ENCODE measurements around the gene CPVL. TPM values are rescaled to one million over a fixed set of nuclear protein-coding genes. Genes with fewer than 3 reads are reported as not detected.

CPVL gene
- polyA plus RNA-seq, 3 donors from 2014 or later = 4.3 to 60.4 (median 35.4) TPM

DNA sequence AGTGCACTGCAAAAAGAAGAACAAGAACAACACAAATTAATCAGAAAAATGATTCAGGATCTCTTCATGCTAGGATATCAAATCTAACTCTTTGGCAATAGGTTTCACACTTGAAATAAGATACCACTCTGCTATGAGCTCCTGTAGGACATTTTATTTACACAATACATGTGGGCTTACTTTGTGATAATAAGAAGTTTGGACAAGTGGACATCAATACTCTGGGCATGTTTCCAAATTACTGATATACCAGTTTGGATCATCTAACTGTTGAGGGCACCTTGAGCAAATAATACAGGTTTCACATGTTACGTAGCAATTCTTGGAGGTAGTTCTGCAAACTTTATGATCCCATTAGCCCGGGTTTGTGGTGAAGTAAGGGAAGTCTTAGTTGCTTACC, 59.8 kb downstream of the CPVL start:
- Mint-ChIP-seq H3K27ac (no peak overlapping the region), H3K4me1 (peaks cover 23 to 27% of the 10 kb centered on the region in 2 donors), H3K27me3 (ENCODE audit: low read depth in 3 of 3) (no peaks in the 10 kb centered on the region), H3K36me3 (no peaks in the 10 kb centered on the region), H3K4me3 (no peak overlapping the region), H3K9me3 (no peaks in the 10 kb centered on the region)
- DNase-seq = no peak

DNA sequence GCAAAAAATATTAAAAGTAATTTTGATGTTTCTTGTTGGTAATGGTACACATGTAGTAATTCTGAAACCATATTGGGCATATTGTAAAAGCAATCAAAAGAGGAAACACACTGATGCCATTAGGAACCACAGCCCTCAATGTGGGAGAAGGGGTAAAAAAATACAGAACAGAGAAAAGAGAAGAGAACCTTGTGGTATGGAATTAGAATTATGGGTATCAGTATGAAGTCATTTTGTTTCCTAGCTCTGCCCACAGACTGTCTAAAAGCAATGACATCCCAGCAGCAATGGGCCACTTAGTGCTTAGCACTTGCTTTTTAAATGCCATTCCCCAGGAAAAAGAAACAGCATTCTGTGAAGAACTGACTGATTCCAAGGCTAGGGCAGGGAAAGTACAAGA, 61.5 kb downstream of the CPVL start:
- no peaks in the 10 kb centered on the region for H3K36me3 Mint-ChIP-seq
- H3K9me3 Mint-ChIP-seq = no peaks in the 10 kb centered on the region
- no peak overlapping the region for H3K4me3 Mint-ChIP-seq
- H3K4me1 Mint-ChIP-seq = peaks cover 10 to 13% of the 10 kb centered on the region in 2 donors
- no peak for DNase-seq
- H3K27ac Mint-ChIP-seq = no peak overlapping the region
- H3K27me3 Mint-ChIP-seq (ENCODE audit: low read depth in 3 of 3) = peaks cover 0 to 3% (median 2%) of the 10 kb centered on the region in 3 donors

DNA sequence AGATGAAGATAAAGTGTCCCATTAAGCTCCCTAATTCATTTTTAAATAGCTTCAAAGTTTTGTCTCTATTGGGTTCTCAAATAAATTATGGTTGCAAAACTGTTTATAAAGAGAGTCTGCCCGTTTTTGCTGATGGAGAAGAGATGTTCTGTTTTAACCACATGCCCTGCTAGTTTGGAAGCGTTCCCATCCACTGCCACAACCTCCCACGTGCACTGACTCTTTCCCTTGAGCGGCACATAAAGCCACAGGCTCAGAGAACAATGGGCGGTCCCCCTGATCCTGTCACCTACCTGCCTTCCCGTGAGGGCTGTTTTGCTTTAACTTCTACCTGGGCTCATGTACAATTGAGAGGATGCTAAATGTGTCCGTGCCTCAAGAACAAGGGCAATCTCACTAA, 65.5 kb downstream of the CPVL start:
- H3K4me3 Mint-ChIP-seq = no peak overlapping the region
- peaks cover 0 to 2% of the 10 kb centered on the region in 2 donors for H3K4me1 Mint-ChIP-seq
- DNase-seq = no peak

DNA sequence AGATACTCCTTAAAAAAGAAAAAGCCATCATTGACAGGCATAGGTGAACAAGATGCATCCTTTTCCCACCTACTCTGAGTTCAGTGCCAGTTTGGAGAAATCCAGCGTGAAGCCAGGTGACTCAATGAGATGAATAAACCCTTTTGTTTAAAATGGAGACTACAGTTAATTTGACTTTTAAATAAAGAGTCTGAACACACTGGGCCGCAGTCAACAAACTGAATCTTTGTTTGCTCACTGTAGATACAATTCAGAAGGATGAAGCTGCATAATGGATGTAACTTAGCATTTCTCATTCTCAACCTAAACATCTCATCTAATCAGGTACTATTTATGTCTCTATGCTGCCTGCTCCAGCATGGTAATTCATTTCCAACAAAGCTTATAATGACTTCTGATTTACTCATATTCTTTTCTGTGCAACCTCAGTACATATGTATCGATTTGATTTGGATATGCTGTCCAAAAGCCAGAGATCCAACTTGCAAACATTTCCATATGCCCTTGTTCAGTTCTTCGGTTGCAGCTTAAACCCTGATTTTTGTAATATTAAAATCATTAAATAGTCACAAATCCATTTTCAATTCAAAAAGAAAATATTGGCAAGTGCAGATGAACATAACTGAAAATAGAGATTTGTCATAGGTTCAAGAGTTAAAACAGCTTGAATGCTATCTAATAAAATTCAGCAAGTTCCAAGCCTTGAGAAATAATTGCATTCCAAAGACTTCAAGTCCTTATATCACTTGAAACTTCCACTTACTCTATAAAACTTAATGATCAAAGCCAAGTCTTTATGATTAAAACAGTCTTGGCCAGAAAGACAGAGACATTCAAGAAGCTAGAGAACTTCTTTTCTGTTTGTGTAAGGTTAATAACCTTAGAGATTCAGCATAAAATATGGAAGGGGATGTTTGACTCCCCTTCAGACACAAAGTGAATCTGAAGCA, 67.8 kb downstream of the CPVL start:
- Mint-ChIP-seq H3K36me3 (no peaks in the 10 kb centered on the region), H3K27me3 (ENCODE audit: low read depth in 3 of 3) (peaks cover 2 to 5% (median 2%) of the 10 kb centered on the region in 3 donors), H3K4me1 (peaks cover 0 to 2% of the 10 kb centered on the region in 2 donors), H3K9me3 (no peaks in the 10 kb centered on the region), H3K27ac (no peak overlapping the region), H3K4me3 (no peak overlapping the region)
- no peak for DNase-seq

More for the DNA sequence above, 65.5 kb downstream of the CPVL start:
- Mint-ChIP-seq H3K27ac (no peak overlapping the region), H3K36me3 (no peaks in the 10 kb centered on the region), H3K9me3 (no peaks in the 10 kb centered on the region), H3K27me3 (ENCODE audit: low read depth in 3 of 3) (peaks cover 0 to 5% (median 2%) of the 10 kb centered on the region in 3 donors)

DNA sequence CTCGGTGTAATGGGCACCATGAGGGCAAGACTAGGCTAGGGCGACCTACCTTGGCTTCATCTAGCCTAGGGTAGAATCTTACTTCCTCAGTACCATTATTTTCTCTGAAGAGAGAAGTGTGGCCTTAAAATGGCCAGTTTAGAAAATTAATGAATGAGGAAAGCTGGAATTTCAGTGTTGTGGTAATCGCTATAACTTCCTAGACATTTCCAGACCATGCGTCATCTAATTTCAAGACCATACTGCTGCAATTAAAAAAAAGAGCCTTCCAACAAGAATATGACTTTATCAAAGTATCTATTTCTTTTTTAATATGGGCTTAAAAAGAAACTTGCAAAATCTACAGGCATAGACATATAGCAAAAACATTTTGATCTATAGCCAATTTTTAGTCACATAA, 68.5 kb downstream of the CPVL start:
- H3K4me1 Mint-ChIP-seq = peaks cover 0 to 2% of the 10 kb centered on the region in 2 donors
- no peak overlapping the region for H3K27ac Mint-ChIP-seq
- no peaks in the 10 kb centered on the region for H3K9me3 Mint-ChIP-seq
- H3K4me3 Mint-ChIP-seq = no peak overlapping the region
- peaks cover 2 to 6% (median 2%) of the 10 kb centered on the region in 3 donors for H3K27me3 Mint-ChIP-seq (ENCODE audit: low read depth in 3 of 3)
- H3K36me3 Mint-ChIP-seq = no peaks in the 10 kb centered on the region
- no peak for DNase-seq

DNA sequence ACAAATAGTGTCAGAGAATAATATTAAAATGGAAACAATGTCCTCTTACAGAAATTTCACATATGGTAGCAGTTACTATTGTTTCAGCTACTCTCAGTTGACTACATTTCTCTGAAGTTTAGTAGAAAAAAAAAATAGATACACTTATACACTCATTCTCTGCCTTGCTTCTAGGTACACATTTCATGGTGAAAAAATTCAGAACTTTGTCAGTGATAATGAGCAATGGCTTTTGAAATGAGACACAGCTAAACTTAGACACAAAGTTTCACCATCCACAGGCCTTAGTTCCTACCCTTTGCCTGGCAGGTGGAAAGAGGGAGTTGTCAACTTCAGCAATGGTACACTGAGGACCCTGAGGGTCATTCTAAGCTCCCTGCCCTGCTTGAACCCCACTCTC, 69.2 kb downstream of the CPVL start:
- H3K9me3 Mint-ChIP-seq = no peaks in the 10 kb centered on the region
- no peak overlapping the region for H3K4me3 Mint-ChIP-seq
- H3K36me3 Mint-ChIP-seq = no peaks in the 10 kb centered on the region
- no peak overlapping the region for H3K27ac Mint-ChIP-seq
- DNase-seq = no peak
- peaks cover 2 to 6% (median 2%) of the 10 kb centered on the region in 3 donors for H3K27me3 Mint-ChIP-seq (ENCODE audit: low read depth in 3 of 3)
- peaks cover 0 to 2% of the 10 kb centered on the region in 2 donors for H3K4me1 Mint-ChIP-seq

DNA sequence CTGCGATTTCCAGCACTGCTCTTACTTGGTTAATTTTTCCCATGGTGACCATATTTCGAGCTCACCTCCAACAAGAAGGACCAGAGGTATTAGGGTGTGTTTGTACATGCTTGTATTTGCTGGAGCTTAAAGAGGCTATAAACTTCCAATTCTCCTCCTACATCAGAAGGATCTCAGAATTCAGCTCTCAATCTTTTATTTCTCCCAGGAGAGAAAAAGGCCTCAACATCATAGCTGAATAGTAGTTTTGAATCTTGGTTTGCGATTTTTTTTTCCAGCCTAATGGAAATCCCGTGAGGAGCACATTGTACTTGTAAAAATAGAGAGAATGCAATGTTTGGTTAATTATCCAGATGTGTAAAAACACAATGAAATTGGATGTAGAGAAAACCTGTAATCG, 69.7 kb downstream of the CPVL start:
- H3K4me3 Mint-ChIP-seq = no peak overlapping the region
- peaks cover 0 to 2% of the 10 kb centered on the region in 2 donors for H3K4me1 Mint-ChIP-seq
- no peaks in the 10 kb centered on the region for H3K9me3 Mint-ChIP-seq
- no peaks in the 10 kb centered on the region for H3K36me3 Mint-ChIP-seq
- peaks cover 2 to 6% (median 2%) of the 10 kb centered on the region in 3 donors for H3K27me3 Mint-ChIP-seq (ENCODE audit: low read depth in 3 of 3)
- H3K27ac Mint-ChIP-seq = no peak overlapping the region
- DNase-seq = no peak

DNA sequence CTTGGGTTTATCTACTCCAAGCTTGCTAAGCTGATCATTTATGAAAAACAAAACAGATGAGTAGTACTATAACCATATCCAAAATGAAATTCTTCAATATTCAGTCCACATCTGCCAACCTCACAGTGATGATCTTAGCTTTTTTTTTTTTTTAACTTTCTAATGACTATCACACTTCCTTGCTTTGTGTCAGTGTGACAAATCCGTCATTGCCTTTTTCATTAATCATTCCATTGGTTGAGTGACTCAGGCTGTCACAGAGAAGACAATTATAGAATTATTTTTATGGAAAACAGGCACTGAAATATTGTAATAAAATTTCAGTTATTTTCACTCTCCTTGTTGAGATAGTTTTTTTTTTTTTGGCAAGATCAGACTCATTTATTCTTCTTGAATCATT, 70.7 kb downstream of the CPVL start:
- Mint-ChIP-seq H3K27me3 (ENCODE audit: low read depth in 3 of 3) (peaks cover 0 to 4% (median 2%) of the 10 kb centered on the region in 3 donors), H3K9me3 (no peaks in the 10 kb centered on the region), H3K4me3 (no peak overlapping the region), H3K27ac (no peak overlapping the region), H3K36me3 (no peaks in the 10 kb centered on the region), H3K4me1 (no peaks in the 10 kb centered on the region)
- DNase-seq = no peak

DNA sequence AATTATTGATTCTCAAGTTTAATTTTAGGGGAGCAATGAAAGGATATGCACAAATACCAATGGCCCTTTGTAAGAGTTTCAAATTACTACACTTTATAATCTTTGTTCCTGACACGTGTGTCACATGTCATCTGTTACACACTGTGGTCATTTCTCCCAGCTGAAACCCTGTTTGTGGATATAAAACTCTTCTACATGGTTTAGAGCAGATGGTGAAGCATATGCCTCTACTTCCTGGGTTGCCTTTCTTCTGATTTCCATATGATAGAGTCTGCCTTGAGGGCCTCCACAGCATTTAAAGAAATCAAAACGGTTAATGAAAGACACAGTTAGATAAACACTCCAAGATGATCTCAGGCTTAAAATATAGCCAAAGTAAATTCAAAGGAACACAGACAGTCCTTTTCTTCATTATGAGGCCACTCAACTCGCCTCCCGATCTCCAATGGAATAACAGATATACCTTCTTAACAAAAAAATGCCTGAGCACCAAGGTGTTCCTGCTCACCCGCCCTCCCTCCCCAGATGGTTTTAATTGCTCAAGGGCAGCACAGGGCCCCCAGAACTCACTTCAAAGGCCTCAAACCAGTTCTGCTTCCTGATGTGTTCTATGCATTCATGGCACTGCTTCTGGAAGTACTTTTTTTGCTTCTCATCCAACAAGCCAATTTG, 75.0 kb downstream of the CPVL start:
- H3K27me3 Mint-ChIP-seq (ENCODE audit: low read depth in 3 of 3) = peaks cover 0 to 2% (median 1%) of the 10 kb centered on the region in 3 donors
- no peak overlapping the region for H3K4me3 Mint-ChIP-seq
- no peaks in the 10 kb centered on the region for H3K9me3 Mint-ChIP-seq
- no peak overlapping the region for H3K27ac Mint-ChIP-seq
- H3K4me1 Mint-ChIP-seq = no peaks in the 10 kb centered on the region
- no peak for DNase-seq
- H3K36me3 Mint-ChIP-seq = no peaks in the 10 kb centered on the region

DNA sequence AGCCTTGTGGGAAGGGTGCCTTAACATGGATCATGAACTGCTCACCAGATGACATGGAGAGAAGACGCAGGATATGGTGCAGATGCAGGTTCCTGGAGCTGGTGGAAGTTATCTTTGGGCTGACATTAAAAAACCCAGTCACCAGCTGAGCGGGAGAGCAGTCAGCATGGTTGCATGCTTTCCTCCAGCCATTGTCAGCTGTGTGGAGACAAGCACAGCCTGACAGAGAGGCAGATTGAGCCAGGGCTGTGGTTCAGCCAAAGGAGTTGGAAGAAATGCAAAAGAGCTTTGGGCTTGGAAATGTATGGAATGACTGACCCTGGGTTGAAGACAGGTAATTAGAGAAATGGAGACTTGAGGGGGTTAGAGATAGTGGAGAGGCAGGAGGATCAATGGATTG, 79.7 kb downstream of the CPVL start:
- DNase-seq = no peak
- Mint-ChIP-seq H3K4me3 (no peak overlapping the region), H3K27ac (no peak overlapping the region), H3K9me3 (no peaks in the 10 kb centered on the region), H3K4me1 (no peaks in the 10 kb centered on the region), H3K27me3 (ENCODE audit: low read depth in 3 of 3) (peaks cover 2 to 4% (median 3%) of the 10 kb centered on the region in 3 donors), H3K36me3 (no peaks in the 10 kb centered on the region)

DNA sequence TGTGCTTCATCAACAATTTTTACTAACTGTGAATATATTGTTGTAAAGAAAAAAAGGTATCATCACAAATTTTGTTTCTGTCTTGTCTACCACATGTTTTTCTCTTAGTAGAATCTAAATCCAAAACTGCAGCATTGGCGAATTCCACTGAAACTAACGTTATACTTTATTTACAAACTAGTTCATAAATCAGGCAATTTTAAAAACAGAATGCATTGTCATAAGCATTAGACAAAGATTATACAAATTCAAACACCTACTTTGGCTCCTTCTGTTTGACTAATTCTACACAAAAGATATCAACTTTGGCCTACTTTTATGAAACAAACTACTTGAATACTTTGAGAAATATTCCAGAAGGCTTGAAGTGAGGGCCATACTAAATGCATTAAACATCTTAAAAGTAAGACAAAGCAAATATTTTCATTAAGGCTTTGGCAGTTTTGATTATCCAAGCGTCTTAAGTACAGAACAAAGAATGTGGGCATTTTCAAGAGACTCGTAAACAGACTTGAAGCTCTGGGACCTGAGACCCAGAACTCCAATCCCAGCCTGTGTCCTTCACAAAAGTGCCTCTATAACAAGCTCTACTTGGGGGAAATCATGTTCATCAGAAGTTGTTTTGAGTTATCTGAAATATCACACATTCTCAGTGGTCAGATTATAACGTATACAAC, 81.0 kb downstream of the CPVL start:
- H3K4me3 Mint-ChIP-seq = no peak overlapping the region
- H3K36me3 Mint-ChIP-seq = no peaks in the 10 kb centered on the region
- no peaks in the 10 kb centered on the region for H3K9me3 Mint-ChIP-seq
- no peak for DNase-seq
- H3K27ac Mint-ChIP-seq = no peak overlapping the region
- H3K4me1 Mint-ChIP-seq = no peaks in the 10 kb centered on the region
- H3K27me3 Mint-ChIP-seq (ENCODE audit: low read depth in 3 of 3) = peaks cover 2 to 5% (median 4%) of the 10 kb centered on the region in 3 donors

DNA sequence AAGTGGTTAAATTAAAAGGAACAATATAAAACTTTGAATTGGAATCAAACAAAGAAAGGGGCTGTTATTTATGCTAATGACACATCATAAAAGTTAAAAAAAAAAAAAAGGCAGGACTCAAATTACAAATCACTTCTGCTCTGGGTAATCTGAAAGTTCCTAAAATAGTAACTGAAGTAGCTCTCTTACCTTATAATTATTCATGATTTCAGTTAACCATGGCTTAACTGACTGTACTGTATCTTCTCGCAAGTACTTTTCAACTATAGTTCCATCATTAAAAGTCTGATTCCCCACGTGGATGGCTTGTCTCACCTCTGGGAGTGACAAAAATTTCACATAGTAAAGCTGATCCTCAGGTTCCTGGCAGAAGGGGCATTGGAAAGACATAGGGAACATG, 82.5 kb downstream of the CPVL start:
- Mint-ChIP-seq H3K36me3 (peaks cover 0 to 3% (median 3%) of the 10 kb centered on the region in 3 donors), H3K4me3 (no peak overlapping the region), H3K27ac (no peak overlapping the region), H3K9me3 (peaks cover 3 to 10% (median 5%) of the 10 kb centered on the region in 6 donors), H3K27me3 (ENCODE audit: low read depth in 3 of 3) (peaks cover 2 to 7% (median 4%) of the 10 kb centered on the region in 3 donors), H3K4me1 (no peaks in the 10 kb centered on the region)
- no peak for DNase-seq

DNA sequence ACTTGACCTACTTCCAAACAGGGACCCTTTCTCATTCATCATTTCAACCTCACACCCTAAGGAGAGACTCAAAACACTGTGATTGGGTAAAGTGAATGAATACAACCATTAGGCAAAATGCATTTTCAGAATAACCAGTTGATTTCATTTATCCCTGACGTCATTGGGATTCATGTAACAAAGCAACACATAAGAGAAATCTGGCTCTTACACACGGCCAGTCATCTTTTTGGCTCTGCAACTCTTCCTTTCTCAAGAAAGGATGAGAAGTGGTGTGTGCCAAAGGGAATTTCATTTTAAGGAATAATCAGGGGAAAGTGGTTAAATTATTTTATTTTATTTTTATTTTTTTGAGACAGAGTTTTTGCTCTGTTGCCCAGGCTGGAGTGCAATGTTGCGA, 83.1 kb downstream of the CPVL start:
- Mint-ChIP-seq H3K4me1 (no peaks in the 10 kb centered on the region), H3K9me3 (peaks cover 8 to 16% (median 11%) of the 10 kb centered on the region in 6 donors), H3K36me3 (peaks cover 5 to 9% (median 6%) of the 10 kb centered on the region in 3 donors), H3K27me3 (ENCODE audit: low read depth in 3 of 3) (peaks cover 2 to 10% (median 7%) of the 10 kb centered on the region in 3 donors), H3K27ac (no peak overlapping the region), H3K4me3 (no peak overlapping the region)
- no peak for DNase-seq
